ENCODE results near the gene STYK1.
A peak's percentile ranks its signal among the peaks of the same experiment; 100 is the strongest.

The STYK1 gene

DNA sequence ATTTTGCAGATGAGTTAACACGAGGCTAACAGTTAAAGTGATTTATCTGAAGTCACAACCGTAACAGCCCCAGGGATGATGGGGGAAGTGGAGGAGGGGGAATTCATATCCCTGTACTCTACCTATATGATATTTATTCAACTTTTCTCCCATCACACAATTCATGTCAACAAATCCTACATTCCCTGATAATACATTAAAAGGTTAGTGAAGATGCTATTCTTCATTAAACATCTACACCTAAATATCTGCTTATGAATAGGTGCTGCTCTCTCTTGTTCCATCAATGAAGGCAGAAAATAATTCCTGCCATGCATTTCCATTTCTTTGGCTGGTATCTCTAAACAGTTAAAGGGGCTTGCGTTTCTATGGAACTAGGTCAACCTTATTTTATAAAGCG is 42.4 kb upstream of the STYK1 start:
- H3K79me2 ChIP-seq (ENCODE audit: insufficient read depth, low read length), result peaks cover 41% of the 10 kb centered on the region
- H3K36me3 ChIP-seq (ENCODE audit: insufficient read depth, low read length), result peaks cover 54% of the 10 kb centered on the region
- H3K4me1 ChIP-seq (ENCODE audit: insufficient read depth, low read length), result peaks cover 63% of the 10 kb centered on the region
- no peak overlapping the region for H2AFZ ChIP-seq (ENCODE audit: low read depth, low read length)
- ATAC-seq (ENCODE audit: insufficient read depth, low read depth) (no peak), DNase-seq (no peak)
- no peak overlapping the region for H3K27ac ChIP-seq (ENCODE audit: low read length)
- no peak overlapping the region for H3K4me2 ChIP-seq (ENCODE audit: insufficient read depth, low read length)
- no peak for TF ChIP-seq EZH2 (IDR thresholded peaks at IDR 0.05; ENCODE audit: borderline replicate concordance, low read depth, low read length, severe bottlenecking)
- TF ChIP-seq, protein P1, sequence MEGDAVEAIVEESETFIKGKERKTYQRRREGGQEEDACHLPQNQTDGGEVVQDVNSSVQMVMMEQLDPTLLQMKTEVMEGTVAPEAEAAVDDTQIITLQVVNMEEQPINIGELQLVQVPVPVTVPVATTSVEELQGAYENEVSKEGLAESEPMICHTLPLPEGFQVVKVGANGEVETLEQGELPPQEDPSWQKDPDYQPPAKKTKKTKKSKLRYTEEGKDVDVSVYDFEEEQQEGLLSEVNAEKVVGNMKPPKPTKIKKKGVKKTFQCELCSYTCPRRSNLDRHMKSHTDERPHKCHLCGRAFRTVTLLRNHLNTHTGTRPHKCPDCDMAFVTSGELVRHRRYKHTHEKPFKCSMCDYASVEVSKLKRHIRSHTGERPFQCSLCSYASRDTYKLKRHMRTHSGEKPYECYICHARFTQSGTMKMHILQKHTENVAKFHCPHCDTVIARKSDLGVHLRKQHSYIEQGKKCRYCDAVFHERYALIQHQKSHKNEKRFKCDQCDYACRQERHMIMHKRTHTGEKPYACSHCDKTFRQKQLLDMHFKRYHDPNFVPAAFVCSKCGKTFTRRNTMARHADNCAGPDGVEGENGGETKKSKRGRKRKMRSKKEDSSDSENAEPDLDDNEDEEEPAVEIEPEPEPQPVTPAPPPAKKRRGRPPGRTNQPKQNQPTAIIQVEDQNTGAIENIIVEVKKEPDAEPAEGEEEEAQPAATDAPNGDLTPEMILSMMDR (IDR thresholded peaks at IDR 0.05; ENCODE audit: borderline replicate concordance, extremely low read depth, low read length, poor library complexity, severe bottlenecking), result no peak
- H4K20me1 ChIP-seq (ENCODE audit: insufficient read depth, low read length), result peaks cover 33% of the 10 kb centered on the region; the same call in 1 of the 2 replicates
- no peak overlapping the region for H3K4me3 ChIP-seq (ENCODE audit: low read depth in 1 of 2, low read length in 2 of 2)
- no peak overlapping the region for H3K9ac ChIP-seq (ENCODE audit: low read depth, low read length)
- H3K27me3 ChIP-seq (ENCODE audit: insufficient read depth, low read length, poor library complexity), result no peaks in the 10 kb centered on the region
- no peaks in the 10 kb centered on the region for H3K9me3 ChIP-seq (ENCODE audit: insufficient read depth, low read length, severe bottlenecking)

DNA sequence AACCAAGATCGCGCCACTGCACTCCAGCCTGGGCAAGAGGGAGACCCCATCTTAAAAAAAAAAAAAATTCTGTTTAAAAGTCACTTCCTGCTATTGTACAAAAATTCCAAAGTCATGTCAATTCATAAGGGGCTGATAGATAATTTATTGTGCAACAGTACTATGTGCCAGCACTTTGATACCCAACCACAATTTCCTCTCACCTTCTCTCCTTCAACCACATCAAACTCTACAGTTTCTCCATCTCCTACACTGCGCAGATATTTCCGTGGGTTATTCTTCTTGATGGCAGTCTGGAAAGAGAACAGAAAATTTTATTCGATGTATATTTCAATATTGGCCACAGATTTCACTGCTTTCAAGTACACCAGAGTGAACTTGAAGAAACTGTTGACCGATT is 41.6 kb upstream of the STYK1 start:
- H3K36me3 ChIP-seq (ENCODE audit: insufficient read depth, low read length), result peaks cover 56% of the 10 kb centered on the region
- no peak overlapping the region for H3K4me3 ChIP-seq (ENCODE audit: low read depth in 1 of 2, low read length in 2 of 2)
- H3K4me1 ChIP-seq (ENCODE audit: insufficient read depth, low read length), result peaks cover 55% of the 10 kb centered on the region
- H4K20me1 ChIP-seq (ENCODE audit: insufficient read depth, low read length), result peaks cover 27% of the 10 kb centered on the region; the same call in 1 of the 2 replicates
- H3K4me2 ChIP-seq (ENCODE audit: insufficient read depth, low read length), result peak overlapping the region; percentile 28; the same call in 1 of the 2 replicates
- ATAC-seq (ENCODE audit: insufficient read depth, low read depth) (peak; percentile 97), DNase-seq (peak; percentile 61)
- no peaks in the 10 kb centered on the region for H3K9me3 ChIP-seq (ENCODE audit: insufficient read depth, low read length, severe bottlenecking)
- H3K27me3 ChIP-seq (ENCODE audit: insufficient read depth, low read length, poor library complexity), result no peaks in the 10 kb centered on the region
- TF ChIP-seq EZH2 (IDR thresholded peaks at IDR 0.05; ENCODE audit: borderline replicate concordance, low read depth, low read length, severe bottlenecking), result no peak
- TF ChIP-seq, protein P1 (IDR thresholded peaks at IDR 0.05; ENCODE audit: borderline replicate concordance, extremely low read depth, low read length, poor library complexity, severe bottlenecking), result no peak
- H3K9ac ChIP-seq (ENCODE audit: low read depth, low read length), result no peak overlapping the region
- H3K79me2 ChIP-seq (ENCODE audit: insufficient read depth, low read length), result peaks cover 33% of the 10 kb centered on the region
- H2AFZ ChIP-seq (ENCODE audit: low read depth, low read length), result no peak overlapping the region
- H3K27ac ChIP-seq (ENCODE audit: low read length), result no peak overlapping the region

DNA sequence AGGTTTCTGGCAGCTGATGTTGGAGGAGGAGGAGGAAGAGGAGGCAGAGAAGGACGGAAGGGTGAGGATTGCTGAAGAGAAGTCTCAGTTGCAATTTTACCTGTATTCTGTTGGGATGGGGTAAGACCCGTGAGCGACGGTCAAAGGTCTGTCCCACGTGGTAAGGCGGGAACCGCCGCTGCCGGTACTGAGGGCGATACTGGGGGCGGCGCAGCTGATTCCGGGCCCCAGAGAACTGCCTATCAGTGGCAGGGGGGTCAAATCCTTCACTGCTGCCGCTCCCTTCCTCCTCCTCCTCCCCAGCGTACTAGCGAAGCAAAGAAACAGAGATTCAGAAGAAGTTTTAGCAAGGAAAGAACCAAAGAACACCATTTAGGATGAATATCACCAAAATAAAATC is 36.0 kb upstream of the STYK1 start:
- TF ChIP-seq, protein P1 (IDR thresholded peaks at IDR 0.05; ENCODE audit: borderline replicate concordance, extremely low read depth, low read length, poor library complexity, severe bottlenecking), result no peak
- no peak for TF ChIP-seq EZH2 (IDR thresholded peaks at IDR 0.05; ENCODE audit: borderline replicate concordance, low read depth, low read length, severe bottlenecking)
- DNase-seq, result no peak
- Histone ChIP-seq H3K9ac (ENCODE audit: low read depth, low read length) (no peak overlapping the region), H2AFZ (ENCODE audit: low read depth, low read length) (no peak overlapping the region), H3K4me1 (ENCODE audit: insufficient read depth, low read length) (no peaks in the 10 kb centered on the region), H3K36me3 (ENCODE audit: insufficient read depth, low read length) (peaks cover 71% of the 10 kb centered on the region; the same call in 1 of the 2 replicates), H3K79me2 (ENCODE audit: insufficient read depth, low read length) (no peaks in the 10 kb centered on the region), H4K20me1 (ENCODE audit: insufficient read depth, low read length) (no peaks in the 10 kb centered on the region; the same call in 1 of the 2 replicates), H3K27me3 (ENCODE audit: insufficient read depth, low read length, poor library complexity) (no peaks in the 10 kb centered on the region), H3K27ac (ENCODE audit: low read length) (no peak overlapping the region), H3K4me2 (ENCODE audit: insufficient read depth, low read length) (no peak overlapping the region), H3K4me3 (ENCODE audit: low read depth in 1 of 2, low read length in 2 of 2) (no peak overlapping the region), H3K9me3 (ENCODE audit: insufficient read depth, low read length, severe bottlenecking) (no peaks in the 10 kb centered on the region)
- no peak for ATAC-seq (ENCODE audit: insufficient read depth, low read depth)

DNA sequence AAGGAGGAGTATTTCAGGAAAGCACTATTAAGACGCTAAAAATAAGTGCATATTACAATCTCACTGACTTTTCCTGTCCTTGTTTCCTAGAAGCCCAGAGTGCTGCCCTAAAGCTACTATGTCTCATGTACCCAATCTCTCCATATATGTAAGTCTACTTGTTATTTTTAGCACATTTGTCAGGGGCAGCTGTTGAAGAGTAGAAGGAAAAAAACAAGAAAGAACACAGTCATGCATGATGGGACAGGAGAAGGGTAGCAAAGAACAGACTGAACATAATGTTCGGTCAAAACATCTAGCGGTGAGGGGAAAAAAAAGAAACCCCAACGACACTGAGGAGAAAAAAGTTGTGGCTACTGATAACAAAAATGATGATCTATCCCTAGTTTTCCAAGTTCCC is 35.0 kb upstream of the STYK1 start:
- no peaks in the 10 kb centered on the region for H3K4me1 ChIP-seq (ENCODE audit: insufficient read depth, low read length)
- DNase-seq (no peak), ATAC-seq (ENCODE audit: insufficient read depth, low read depth) (no peak)
- H3K9ac ChIP-seq (ENCODE audit: low read depth, low read length), result no peak overlapping the region
- H4K20me1 ChIP-seq (ENCODE audit: insufficient read depth, low read length), result no peaks in the 10 kb centered on the region; the same call in 1 of the 2 replicates
- H3K27ac ChIP-seq (ENCODE audit: low read length), result no peak overlapping the region
- no peak overlapping the region for H3K4me3 ChIP-seq (ENCODE audit: low read depth in 1 of 2, low read length in 2 of 2)
- no peaks in the 10 kb centered on the region for H3K79me2 ChIP-seq (ENCODE audit: insufficient read depth, low read length)
- H3K36me3 ChIP-seq (ENCODE audit: insufficient read depth, low read length), result peaks cover 70% of the 10 kb centered on the region
- H3K9me3 ChIP-seq (ENCODE audit: insufficient read depth, low read length, severe bottlenecking), result no peaks in the 10 kb centered on the region
- no peak overlapping the region for H2AFZ ChIP-seq (ENCODE audit: low read depth, low read length)
- no peak overlapping the region for H3K4me2 ChIP-seq (ENCODE audit: insufficient read depth, low read length)
- H3K27me3 ChIP-seq (ENCODE audit: insufficient read depth, low read length, poor library complexity), result no peaks in the 10 kb centered on the region
- TF ChIP-seq, protein P1 (IDR thresholded peaks at IDR 0.05; ENCODE audit: borderline replicate concordance, extremely low read depth, low read length, poor library complexity, severe bottlenecking), result no peak
- TF ChIP-seq EZH2 (IDR thresholded peaks at IDR 0.05; ENCODE audit: borderline replicate concordance, low read depth, low read length, severe bottlenecking), result no peak
